Liver (tissue), 9 donors: ENCODE results near the gene CFAP54. TPM values are rescaled to one million over a fixed set of nuclear protein-coding genes. Genes with fewer than 3 reads are reported as not detected.
"Not testable (repeated sequence)": the region's sequence is repeated elsewhere in the genome, so short reads cannot be mapped to it uniquely, and the experiment has no call there.

Source experiments
- DNase-seq: peaks from one replicate; pipeline ENCODE4 v3.0.0-alpha.2; 2017; ENCODE audit warnings: low spot score
- H3K27ac ChIP-seq, 2 donors: one replicate each; pipeline ENCODE4 v1.7.0; 2013; ENCODE audit warnings: inconsistent platforms in 2 of 2, low read length in 2 of 2, control low read depth in 1 of 2, low read depth in 1 of 2, mild to moderate bottlenecking in 1 of 2
- H3K27me3 ChIP-seq, 4 donors: one replicate each; pipeline versions ENCODE4 v1.6.1 to v1.7.0; 2013; ENCODE audit warnings: low read length in 3 of 4, inconsistent platforms in 1 of 4, mild to moderate bottlenecking in 1 of 4, moderate library complexity in 1 of 4; ENCODE audit not compliant: control insufficient read depth in 4 of 4, insufficient read depth in 4 of 4
- H3K36me3 ChIP-seq, 4 donors: one replicate each; pipeline versions ENCODE4 v1.6.1 to v1.7.0; 2013; ENCODE audit warnings: low read length in 3 of 4, mild to moderate bottlenecking in 3 of 4, low read depth in 1 of 4, moderate library complexity in 1 of 4; ENCODE audit not compliant: control insufficient read depth in 4 of 4, insufficient read depth in 3 of 4
- H3K4me1 ChIP-seq, 4 donors: one replicate each; pipeline versions ENCODE4 v1.6.1 to v1.7.0; 2013; ENCODE audit warnings: low read length in 3 of 4, mild to moderate bottlenecking in 3 of 4, moderate library complexity in 1 of 4; ENCODE audit not compliant: control insufficient read depth in 4 of 4, insufficient read depth in 4 of 4
- H3K4me3 ChIP-seq, 3 donors: one replicate each; pipeline versions ENCODE4 v1.6.1 to v1.7.0; 2013; ENCODE audit warnings: low read length in 3 of 3, control low read depth in 1 of 3, low read depth in 1 of 3, mild to moderate bottlenecking in 1 of 3
- H3K9ac ChIP-seq, 2 donors: one replicate each; pipeline ENCODE4 v1.7.0; 2013; ENCODE audit warnings: low read length in 2 of 2, mild to moderate bottlenecking in 2 of 2, moderate library complexity in 2 of 2, control low read depth in 1 of 2, low read depth in 1 of 2
- H3K9me3 ChIP-seq, 4 donors: one replicate each; pipeline versions ENCODE4 v1.6.1 to v1.7.0; 2013; ENCODE audit warnings: low read length in 3 of 4; ENCODE audit not compliant: control insufficient read depth in 4 of 4
- ATF3 ChIP-seq: IDR thresholded peaks from 2 replicates; pipeline ENCODE4 v1.6.1; 2016; ENCODE audit warnings: antibody characterized with exemption
- EGR1 ChIP-seq, 2 donors: IDR thresholded peaks; 2 replicates each; pipeline ENCODE4 v1.6.1; 2016 to 2018; ENCODE audit warnings: antibody characterized with exemption in 2 of 2, low read depth in 2 of 2
- FOXA1 ChIP-seq: IDR thresholded peaks from 2 replicates; pipeline ENCODE4 v1.6.1; 2016; ENCODE audit warnings: antibody characterized with exemption
- FOXA2 ChIP-seq: IDR thresholded peaks from 2 replicates; pipeline ENCODE4 v1.6.1; 2016; ENCODE audit warnings: antibody characterized with exemption
- HNF4A ChIP-seq, 2 donors: conservative IDR thresholded peaks; 2 replicates each; pipeline ENCODE4 v1.6.1; 2016; ENCODE audit warnings: antibody characterized with exemption in 2 of 2, mild to moderate bottlenecking in 2 of 2
- HNF4G ChIP-seq: IDR thresholded peaks from 2 replicates; pipeline ENCODE4 v1.6.1; 2016; ENCODE audit warnings: antibody characterized with exemption
- RAD21 ChIP-seq, 2 donors: IDR thresholded peaks; 2 replicates each; pipeline ENCODE4 v1.6.1; 2016; ENCODE audit warnings: antibody characterized with exemption in 2 of 2, mild to moderate bottlenecking in 2 of 2
- REST ChIP-seq: IDR thresholded peaks from 2 replicates; pipeline ENCODE4 v1.6.1; 2016; ENCODE audit warnings: antibody characterized with exemption, mild to moderate bottlenecking
- RXRA ChIP-seq, 2 donors: IDR thresholded peaks; 2 replicates each; pipeline ENCODE4 v1.6.1; 2017 to 2018; ENCODE audit warnings: antibody characterized with exemption in 2 of 2, mild to moderate bottlenecking in 1 of 2
- SP1 ChIP-seq: IDR thresholded peaks from 2 replicates; pipeline ENCODE4 v1.6.1; 2018; ENCODE audit warnings: antibody characterized with exemption, mild to moderate bottlenecking
- YY1 ChIP-seq: IDR thresholded peaks from 2 replicates; pipeline ENCODE4 v1.6.1; 2016; ENCODE audit warnings: antibody characterized with exemption, mild to moderate bottlenecking
- WGBS: extraction: QIAGEN DNeasy Blood & Tissue Kit; methylation state at CpG from one replicate; pipeline ENCODE4 v1.1.7; 2013; 5-methylcytosine and 5-hydroxymethylcytosine counted together
- polyA plus RNA-seq, 2 donors: library from polyadenylated mRNA; stranded (reverse) in 1 of 2; unstranded in 1 of 2; fragments of 200-250 nt in 1 of 2; fragments of >200 nt in 1 of 2; fragmentation: Nextera tagmentation in 1 of 2; extraction: Ambion mirVana in 1 of 2; gene quantifications; one replicate each; pipeline versions ENCODE4 v1.2.1 to v1.2.3, GENCODE V29; 2013 to 2015
- total RNA-seq, 2 donors: library from RNA; depleted of rRNA; stranded (reverse); fragments of >200 nt; gene quantifications; one replicate each; pipeline ENCODE4 v1.2.3, GENCODE V29; 2014
- donor health status: healthy.
- donor health status: healthy.
- donor health status: healthy.
- donor health status: healthy.
- donor health status: healthy.

CFAP54 gene
- total and polyA plus RNA-seq, 4 donors = 0.01 to 0.19 (median 0.15) TPM

GRCh38 chr12:96590970-96591369 lies 101.6 kb downstream of the CFAP54 start:
- H3K27ac ChIP-seq = no peak overlapping the region
- no peak overlapping the region for H3K9ac ChIP-seq
- H3K4me1 ChIP-seq = no peaks in the 10 kb centered on the region
- WGBS = 61% methylated on average over 4 of the region's 4 CpGs
- peaks cover 0 to 7% (median 0%) of the 10 kb centered on the region in 4 donors for H3K27me3 ChIP-seq
- DNase-seq = no peak
- no peak overlapping the region for H3K4me3 ChIP-seq
- peaks cover 0 to 2% (median 0%) of the 10 kb centered on the region in 4 donors for H3K36me3 ChIP-seq
- TF ChIP-seq FOXA1 (no peak), RAD21 (IDR thresholded peaks at IDR 0.05) (no peak)
- H3K9me3 ChIP-seq = no peaks in the 10 kb centered on the region

- DNase-seq, H3K27ac ChIP-seq, H3K9me3 ChIP-seq, H3K4me1 ChIP-seq, H3K36me3 ChIP-seq, H3K9ac ChIP-seq, H3K4me3 ChIP-seq: not testable (repeated sequence)
- WGBS = 92% methylated on average over 3 of the region's 3 CpGs
- H3K27me3 ChIP-seq = peaks cover 0 to 12% (median 0%) of the 10 kb centered on the region in 4 donors
These were observed 115.0 kb downstream of the CFAP54 start for GRCh38 chr12:96604374-96604773.

- Histone ChIP-seq H3K27me3 (peaks cover 0 to 12% (median 0%) of the 10 kb centered on the region in 4 donors), H3K9me3 (no peaks in the 10 kb centered on the region), H3K27ac (no peak overlapping the region), H3K4me1 (no peaks in the 10 kb centered on the region), H3K9ac (no peak overlapping the region), H3K4me3 (no peak overlapping the region), H3K36me3 (no peaks in the 10 kb centered on the region)
- no peak for DNase-seq
- WGBS = 70% methylated on average over 2 of the region's 2 CpGs
- TF ChIP-seq YY1 (no peak), EGR1 (IDR thresholded peaks at IDR 0.05; ENCODE audit: low read depth in 2 of 2) (no peak), FOXA2 (no peak), RAD21 (IDR thresholded peaks at IDR 0.05) (no peak), SP1 (no peak), HNF4G (no peak), REST (no peak), ATF3 (no peak), RXRA (IDR thresholded peaks at IDR 0.05) (no peak), HNF4A (conservative IDR thresholded peaks at IDR 0.05) (no peak)
These were observed 116.3 kb downstream of the CFAP54 start for GRCh38 chr12:96605684-96606083.

- H3K27ac ChIP-seq = no peak overlapping the region
- no peak for DNase-seq
- H3K27me3 ChIP-seq = peaks cover 0 to 12% (median 0%) of the 10 kb centered on the region in 4 donors
- no peak overlapping the region for H3K4me3 ChIP-seq
- no peak for TF ChIP-seq YY1
- H3K36me3 ChIP-seq = no peaks in the 10 kb centered on the region
- H3K4me1 ChIP-seq = no peaks in the 10 kb centered on the region
- WGBS = 51% methylated on average over 3 of the region's 3 CpGs
- H3K9me3 ChIP-seq = no peaks in the 10 kb centered on the region
- no peak overlapping the region for H3K9ac ChIP-seq
These were observed 116.8 kb downstream of the CFAP54 start for GRCh38 chr12:96606134-96606533.
